Measurements from ENCODE around the gene EDEM3. TPM values are rescaled to one million over a fixed set of nuclear protein-coding genes. Genes with fewer than 3 reads are reported as not detected.
"Not testable (repeated sequence)": the region's sequence is repeated elsewhere in the genome, so short reads cannot be mapped to it uniquely, and the experiment has no call there.

Gene EDEM3
- 93.3 TPM for total RNA-seq

DNA sequence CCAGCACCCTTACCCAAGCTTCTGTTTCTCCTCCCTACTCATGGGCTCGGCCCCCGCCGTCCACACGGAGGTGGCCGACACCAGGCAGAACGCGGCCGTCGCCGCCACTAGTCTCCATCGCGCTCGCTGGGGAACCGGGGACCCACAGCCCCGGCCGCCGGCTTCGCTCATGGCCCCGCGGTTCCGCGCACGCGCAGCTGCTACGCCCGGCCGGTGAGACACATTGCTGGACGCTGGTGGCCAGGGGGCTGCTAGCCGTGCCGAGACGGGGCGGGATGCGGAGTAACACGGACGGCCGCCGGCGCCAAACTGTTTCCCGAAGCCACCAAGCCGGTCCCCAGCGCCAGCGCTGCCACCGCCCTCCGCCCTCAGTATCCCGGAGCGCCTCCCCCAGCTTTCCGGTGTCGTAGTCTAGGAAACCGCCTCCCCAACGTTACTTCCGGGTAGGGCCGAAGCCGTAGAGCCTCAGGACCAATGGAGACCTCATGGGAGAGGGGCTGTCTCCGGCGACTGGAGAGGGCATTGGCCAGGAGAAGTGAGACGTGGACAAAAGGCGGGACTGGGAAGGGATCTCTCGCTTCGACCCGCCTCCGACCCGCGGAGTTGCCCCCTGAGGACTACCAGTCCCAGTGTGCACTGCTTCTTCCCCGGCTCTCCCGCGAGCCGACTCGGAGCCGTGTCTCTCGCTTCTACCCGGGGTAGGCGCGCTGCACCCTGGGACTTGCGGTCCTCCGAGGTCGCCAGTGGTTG lies at the start of gene EDEM3:
Gene EDEM3, minus strand, starts transcription at position 383 of the 750 bp plus-strand sequence. Its CDS starts 212 bp downstream, at position 171.
- DNase-seq (ENCODE audit: low spot score in 2 of 2) (peak; percentile 95 to 97), FAIRE-seq (peak; percentile 96)

GRCh38 chr1:184804220-184804619 lies 49.6 kb upstream of the EDEM3 start:
- FAIRE-seq (no peak), DNase-seq (ENCODE audit: low spot score in 2 of 2) (no peak)

DNA sequence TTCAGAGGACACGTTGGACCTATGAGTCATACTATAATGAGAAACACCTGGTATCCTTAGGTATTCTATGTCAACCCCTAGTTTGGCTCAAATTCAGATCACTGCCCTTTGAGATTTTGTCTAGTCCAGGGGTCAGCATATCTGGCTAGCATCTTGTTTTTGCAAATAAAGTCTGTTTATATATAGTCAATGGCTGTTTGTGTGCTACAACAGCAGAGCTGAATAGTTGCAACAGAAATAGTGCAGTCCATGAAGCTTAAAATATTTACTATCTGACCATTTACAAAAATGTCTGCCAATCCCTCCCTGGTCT lies 48.5 kb upstream of the EDEM3 start:
- DNase-seq (ENCODE audit: low spot score in 2 of 2) (no peak), FAIRE-seq (no peak)

DNA sequence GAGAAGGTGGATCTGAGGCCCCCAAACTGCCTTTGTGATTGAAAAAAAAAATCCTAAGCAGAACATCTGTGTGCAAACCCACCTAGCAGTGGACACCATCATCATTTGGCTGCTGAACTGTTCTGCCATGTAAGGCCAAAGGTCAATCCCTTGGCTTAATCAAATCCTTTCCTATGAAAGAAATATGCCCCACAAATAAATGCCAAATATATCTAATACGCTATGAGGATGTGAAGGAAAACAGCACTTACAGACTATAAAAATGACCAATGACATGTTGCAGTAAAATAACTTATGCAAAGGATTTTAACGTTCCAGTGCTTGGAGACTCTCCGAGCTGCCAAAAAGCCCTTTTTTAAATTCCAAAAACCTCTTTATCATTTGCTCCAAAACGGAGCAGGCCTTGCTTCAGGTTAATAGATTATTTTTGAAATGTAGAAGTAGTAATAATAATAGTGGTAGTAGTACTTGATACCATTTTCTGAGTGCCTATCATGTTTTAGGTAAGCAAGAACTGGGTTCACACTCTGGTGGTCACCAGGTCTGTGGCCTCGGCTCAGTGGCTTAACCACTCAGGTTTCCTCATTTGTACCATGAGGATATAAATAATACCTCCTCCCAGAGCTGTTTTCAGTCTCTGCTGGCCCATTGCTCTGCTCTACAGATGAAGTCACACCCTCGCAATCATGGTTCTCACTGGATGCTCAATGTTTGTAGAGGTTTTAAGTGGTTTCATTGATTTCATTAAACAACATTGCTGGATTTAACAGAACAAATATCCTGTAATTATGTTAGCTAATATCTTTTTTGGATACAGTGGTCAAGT lies 47.9 kb upstream of the EDEM3 start:
- DNase-seq (ENCODE audit: low spot score in 2 of 2), result no peak
- FAIRE-seq, result no peak

GRCh38 chr1:184801503-184801902 lies 46.8 kb upstream of the EDEM3 start:
- FAIRE-seq (no peak), DNase-seq (ENCODE audit: low spot score in 2 of 2) (no peak)

GRCh38 chr1:184800876-184801275 lies 46.2 kb upstream of the EDEM3 start:
- DNase-seq (ENCODE audit: low spot score in 2 of 2) (no peak), FAIRE-seq (no peak)

GRCh38 chr1:184793967-184794366 lies 39.3 kb upstream of the EDEM3 start:
- no peak for FAIRE-seq
- DNase-seq (ENCODE audit: low spot score in 2 of 2), result no peak

DNA sequence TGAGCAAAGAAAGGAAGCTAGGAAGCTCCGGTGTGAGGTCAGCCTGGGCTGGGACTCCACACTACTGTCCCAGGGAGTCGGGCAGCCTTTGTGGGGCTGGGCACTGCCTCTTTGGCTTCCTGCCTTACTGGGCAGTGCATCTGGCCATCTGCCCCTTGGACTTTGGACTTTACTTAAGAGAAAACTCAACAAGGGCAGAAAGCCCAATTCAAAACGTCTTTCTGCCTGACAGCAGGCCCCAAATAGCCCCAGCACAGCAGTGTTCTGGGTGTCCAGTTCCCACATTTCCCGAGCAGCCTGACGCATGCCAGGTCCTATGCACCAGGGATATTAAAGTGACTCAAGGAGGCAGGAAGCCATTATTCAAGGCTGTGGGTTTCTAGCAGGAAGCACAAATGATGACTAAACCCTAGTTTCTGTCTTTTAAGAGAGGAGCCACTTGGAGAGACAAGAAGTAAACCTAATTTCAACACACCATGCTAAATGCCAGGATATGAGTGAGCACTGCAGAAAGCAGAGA lies 37.9 kb upstream of the EDEM3 start:
- DNase-seq (ENCODE audit: low spot score in 2 of 2) (peak in 1 of 2 donors; percentile 19), FAIRE-seq (no peak)

DNA sequence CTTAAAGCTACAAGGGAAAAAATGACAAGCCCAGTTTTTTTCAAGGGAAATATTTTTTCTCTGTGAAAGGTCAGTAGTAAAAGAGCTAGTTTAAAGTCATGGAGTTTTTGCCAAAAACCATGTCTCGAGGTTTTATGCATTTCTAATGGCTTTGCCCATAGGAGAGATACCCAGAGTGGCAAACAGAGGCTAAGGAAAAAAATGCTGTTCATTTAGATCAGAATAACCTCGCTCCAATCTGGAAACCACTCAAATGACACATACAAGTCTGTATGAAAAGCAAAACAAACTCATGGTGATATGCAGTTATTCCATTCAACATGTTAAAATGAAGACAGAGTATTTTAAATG lies 36.9 kb upstream of the EDEM3 start:
- DNase-seq (ENCODE audit: low spot score in 2 of 2) (no peak), FAIRE-seq (no peak)

- FAIRE-seq (no peak), DNase-seq (ENCODE audit: low spot score in 2 of 2) (no peak)
Measured at GRCh38 chr1:184790642-184791549, 36.2 kb upstream of the EDEM3 start.

DNA sequence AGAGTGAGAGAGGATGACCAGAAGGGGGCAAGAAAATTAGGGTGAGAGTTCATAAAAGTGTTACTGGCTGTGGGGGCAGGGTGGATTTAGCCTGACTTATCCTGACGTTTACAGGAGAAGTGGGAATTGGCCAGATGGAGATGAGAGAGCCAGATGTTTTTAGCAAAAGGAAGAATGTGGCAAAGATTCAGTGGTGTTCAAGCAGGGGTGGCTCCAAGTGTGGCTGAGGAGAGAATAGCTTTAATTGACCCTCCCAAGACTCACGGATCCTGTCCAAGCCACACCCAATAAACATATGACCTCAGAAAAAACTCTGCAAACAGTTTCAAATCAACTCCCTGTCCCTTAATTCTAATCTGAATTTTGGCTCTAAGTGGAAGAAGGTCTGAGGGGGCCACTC lies 35.2 kb upstream of the EDEM3 start:
- FAIRE-seq, result no peak
- no peak for DNase-seq (ENCODE audit: low spot score in 2 of 2)

GRCh38 chr1:184788970-184789369 lies 34.3 kb upstream of the EDEM3 start:
- FAIRE-seq, result no peak
- no peak for DNase-seq (ENCODE audit: low spot score in 2 of 2)

GRCh38 chr1:184785529-184785928 lies 30.9 kb upstream of the EDEM3 start:
- DNase-seq (ENCODE audit: low spot score in 2 of 2) (no peak), FAIRE-seq (no peak)

DNA sequence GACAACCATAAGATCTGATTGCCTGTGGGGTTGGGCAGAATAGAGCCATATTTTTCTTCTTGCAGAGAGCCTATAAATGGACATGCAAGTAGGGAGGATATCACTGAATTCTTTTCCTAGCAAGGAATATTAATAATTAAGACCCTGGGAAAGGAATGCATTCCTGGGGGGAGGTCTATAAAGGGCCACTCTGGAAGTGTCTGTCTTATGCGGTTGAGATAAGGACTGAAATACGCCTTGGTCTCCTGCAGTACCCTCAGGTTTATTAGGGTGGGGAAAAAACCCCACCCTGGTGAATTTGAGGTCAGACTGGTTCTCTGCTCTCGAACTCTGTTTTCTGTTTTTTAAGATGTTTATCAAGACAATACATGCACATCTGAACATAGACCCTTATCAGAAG lies 29.1 kb upstream of the EDEM3 start:
- DNase-seq (ENCODE audit: low spot score in 2 of 2); FAIRE-seq: not testable (repeated sequence)

- FAIRE-seq, result no peak
- DNase-seq (ENCODE audit: low spot score in 2 of 2), result no peak
Measured at GRCh38 chr1:184781941-184782340, 27.3 kb upstream of the EDEM3 start.

- DNase-seq (ENCODE audit: low spot score in 2 of 2) (no peak), FAIRE-seq (no peak)
Measured at GRCh38 chr1:184775885-184776284, 21.2 kb upstream of the EDEM3 start.

DNA sequence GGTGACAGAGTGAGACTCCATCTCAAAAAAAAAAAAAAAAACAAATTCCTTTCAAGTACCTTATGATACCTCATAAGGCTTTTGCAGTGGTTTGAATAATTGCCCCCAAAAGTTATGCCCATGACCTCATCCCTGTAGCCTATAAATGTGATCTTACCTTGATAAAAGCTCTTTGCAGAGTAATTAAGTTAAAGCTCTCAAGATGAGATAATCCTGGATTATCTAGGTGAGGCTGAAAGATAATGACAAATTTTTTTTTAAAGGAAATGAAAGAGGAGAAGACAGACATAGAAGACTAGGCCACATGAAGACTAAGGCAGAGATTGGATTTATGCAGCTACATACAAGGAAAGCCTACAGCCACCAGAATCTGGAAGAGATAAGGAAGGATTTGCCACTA lies 20.7 kb upstream of the EDEM3 start:
- DNase-seq (ENCODE audit: low spot score in 2 of 2) (no peak), FAIRE-seq (no peak)

GRCh38 chr1:184773762-184774320 lies 19.2 kb upstream of the EDEM3 start:
- DNase-seq (ENCODE audit: low spot score in 2 of 2), result no peak
- no peak for FAIRE-seq

DNA sequence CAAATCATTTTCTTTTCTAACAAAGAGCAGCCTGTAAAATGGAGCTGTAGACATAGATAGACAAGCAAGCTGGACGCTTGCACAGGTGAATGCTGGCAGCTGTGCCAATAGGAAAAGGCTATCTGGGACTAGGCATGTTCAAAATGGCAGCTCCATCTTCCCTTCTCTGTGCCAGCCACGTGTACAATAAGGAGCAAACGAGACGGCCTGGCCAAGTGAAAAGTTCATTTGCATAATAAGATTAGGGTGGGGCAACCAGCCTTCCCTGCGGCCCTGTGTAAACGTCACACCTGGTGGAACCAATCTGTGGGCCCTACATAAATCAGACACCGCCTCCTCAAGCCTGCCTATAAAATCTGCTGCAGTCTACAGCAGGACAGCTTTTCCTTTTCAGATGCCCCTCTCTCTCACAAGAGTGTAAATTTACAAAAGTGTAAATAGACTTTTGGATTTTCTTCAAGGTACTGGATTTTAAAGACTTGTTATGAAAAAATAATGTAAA lies 16.6 kb upstream of the EDEM3 start:
- FAIRE-seq (no peak), DNase-seq (ENCODE audit: low spot score in 2 of 2) (no peak)

Data from frontal cortex (tissue), 4 donors.